HCT116 (cell line): Measurements from ENCODE around the gene OPN3.

Source experiments
- EZH2 ChIP-seq: fragments of 200-600 bp; sonication (generic); IDR thresholded peaks from 2 replicates; pipeline ENCODE4 v1.6.1; 2017; ENCODE audit warnings: antibody characterized with exemption, mixed run types
- SRF ChIP-seq: IDR thresholded peaks from 2 replicates; pipeline ENCODE4 v1.6.1; 2012; ENCODE audit warnings: low read depth

DNA sequence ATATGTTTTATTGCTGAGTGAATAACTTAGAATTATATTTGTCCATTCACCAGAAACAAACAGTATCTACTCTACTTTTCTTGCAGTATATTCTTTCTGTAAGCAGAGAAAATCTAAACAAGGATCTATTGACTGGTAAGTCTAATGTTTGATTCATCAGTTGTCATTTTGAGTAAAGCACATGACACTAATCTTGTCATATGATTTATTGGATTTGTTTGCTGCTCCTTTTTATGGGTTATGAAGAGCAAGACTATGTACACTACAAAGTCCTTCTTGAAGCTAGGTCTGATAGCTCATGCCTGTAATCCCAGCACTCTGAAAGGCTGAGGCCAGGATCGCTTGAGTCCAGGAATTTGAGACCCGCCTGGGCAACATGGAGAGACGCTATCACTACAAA, 84.6 kb downstream of the OPN3 start:
- TF ChIP-seq SRF, result no peak
- no peak for TF ChIP-seq EZH2
